H9 (cell line): ENCODE data around the gene PA2G4. TPM values are rescaled to one million over a fixed set of nuclear protein-coding genes. Genes with fewer than 3 reads are reported as not detected.

Experiments used
- DNase-seq: peaks from one replicate; pipeline ENCODE4 v3.0.0-alpha.2; 2017
- H2AFZ ChIP-seq: one replicate; pipeline ENCODE4 v1.6.1; 2013; ENCODE audit warnings: mild to moderate bottlenecking, low read length, control low read depth, moderate library complexity
- H2AK5ac ChIP-seq: 2 replicates; pipeline ENCODE4 v1.6.1; 2013; ENCODE audit warnings: low read length, control low read depth, mixed read lengths; ENCODE audit not compliant: insufficient read length
- H2BK120ac ChIP-seq: one replicate; pipeline ENCODE4 v1.6.1; 2013; ENCODE audit warnings: low read depth, mild to moderate bottlenecking, low read length, control low read depth, inconsistent platforms; ENCODE audit not compliant: poor library complexity, severe bottlenecking
- H2BK12ac ChIP-seq: 2 replicates; pipeline ENCODE4 v1.6.1; 2013; ENCODE audit warnings: low read length, control low read depth, mixed read lengths, low read depth; ENCODE audit not compliant: insufficient read length
- H2BK15ac ChIP-seq: 2 replicates; pipeline ENCODE4 v1.6.1; 2013; ENCODE audit warnings: low read depth, low read length, control low read depth
- H2BK20ac ChIP-seq: one replicate; pipeline ENCODE4 v1.6.1; 2013; ENCODE audit warnings: low read depth, mild to moderate bottlenecking, low read length, control low read depth, inconsistent platforms; ENCODE audit not compliant: poor library complexity, severe bottlenecking
- H2BK5ac ChIP-seq: 2 replicates; pipeline ENCODE4 v1.6.1; 2013; ENCODE audit warnings: low read length, control low read depth, mixed read lengths; ENCODE audit not compliant: insufficient read length
- H3K14ac ChIP-seq: 2 replicates; pipeline ENCODE4 v1.6.1; 2013; ENCODE audit warnings: low read length, control low read depth; ENCODE audit not compliant: insufficient read depth
- H3K18ac ChIP-seq: 2 replicates; pipeline ENCODE4 v1.6.1; 2013; ENCODE audit warnings: low read depth, mild to moderate bottlenecking, mixed read lengths, low read length, control low read depth; ENCODE audit not compliant: insufficient read length
- H3K23ac ChIP-seq: 2 replicates; pipeline ENCODE4 v1.6.1; 2013; ENCODE audit warnings: low read length, control low read depth, mixed read lengths, low read depth; ENCODE audit not compliant: insufficient read length
- H3K23me2 ChIP-seq: 2 replicates; pipeline ENCODE4 v1.6.1; 2013; ENCODE audit warnings: low read depth, mild to moderate bottlenecking, mixed read lengths, low read length, control low read depth; ENCODE audit not compliant: insufficient read length, poor library complexity, severe bottlenecking
- H3K27ac ChIP-seq: 2 replicates; pipeline ENCODE4 v1.5.1; 2013; ENCODE audit warnings: low read length, control low read depth, mixed read lengths, low read depth; ENCODE audit not compliant: insufficient read length
- H3K27me3 ChIP-seq: 2 replicates; pipeline ENCODE4 v1.6.1; 2013; ENCODE audit warnings: low read length, control low read depth, inconsistent platforms; ENCODE audit not compliant: insufficient read depth
- H3K4ac ChIP-seq: 2 replicates; pipeline ENCODE4 v1.6.1; 2013; ENCODE audit warnings: low read depth, mild to moderate bottlenecking, control low read depth, inconsistent platforms, low read length, moderate library complexity
- H3K4me1 ChIP-seq: 2 replicates; pipeline ENCODE4 v1.6.1; 2013; ENCODE audit warnings: low read length, control low read depth, inconsistent platforms; ENCODE audit not compliant: insufficient read depth
- H3K4me2 ChIP-seq: 2 replicates; pipeline ENCODE4 v1.6.1; 2013; ENCODE audit warnings: low read length, control low read depth, mixed read lengths; ENCODE audit not compliant: insufficient read length, insufficient read depth
- H3K56ac ChIP-seq: 2 replicates; pipeline ENCODE4 v1.6.1; 2013; ENCODE audit warnings: low read depth, mild to moderate bottlenecking, mixed read lengths, low read length, control low read depth; ENCODE audit not compliant: insufficient read length
- H3K79me1 ChIP-seq: 2 replicates; pipeline ENCODE4 v1.6.1; 2013; ENCODE audit warnings: low read depth, mild to moderate bottlenecking, moderate library complexity, low read length, control low read depth, inconsistent platforms; ENCODE audit not compliant: insufficient read depth, poor library complexity, severe bottlenecking
- H3K79me2 ChIP-seq: 2 replicates; pipeline ENCODE4 v1.6.1; 2013; ENCODE audit warnings: low read length, control low read depth, inconsistent platforms; ENCODE audit not compliant: insufficient read depth
- H3K9ac ChIP-seq: 2 replicates; pipeline ENCODE4 v1.6.1; 2013; ENCODE audit warnings: low read length, control low read depth, mixed read lengths; ENCODE audit not compliant: insufficient read length; ENCODE audit errors: extremely low read depth
- H3K9me3 ChIP-seq: one replicate; pipeline ENCODE4 v1.6.1; 2013; ENCODE audit warnings: low read depth, low read length, inconsistent platforms; ENCODE audit not compliant: control insufficient read depth
- H3T11ph ChIP-seq: one replicate; pipeline ENCODE4 v1.6.1; 2013; ENCODE audit warnings: mild to moderate bottlenecking, low read length, control low read depth, inconsistent platforms
- H4K20me1 ChIP-seq: one replicate; pipeline ENCODE4 v1.6.1; 2013; ENCODE audit not compliant: control insufficient read depth, insufficient read length, insufficient read depth
- H4K5ac ChIP-seq: 2 replicates; pipeline ENCODE4 v1.6.1; 2013; ENCODE audit warnings: low read depth, mild to moderate bottlenecking, mixed read lengths, low read length, control low read depth; ENCODE audit not compliant: insufficient read length
- H4K8ac ChIP-seq: replicated peaks from 2 replicates; pipeline ENCODE4 v1.6.1; 2013; ENCODE audit warnings: low read length, control low read depth, mixed read lengths, low read depth; ENCODE audit not compliant: insufficient read length
- H4K91ac ChIP-seq: 2 replicates; pipeline ENCODE4 v1.6.1; 2013; ENCODE audit warnings: low read depth, mild to moderate bottlenecking, moderate library complexity, mixed read lengths, low read length, control low read depth; ENCODE audit not compliant: insufficient read length
- H3K27ac Mint-ChIP-seq, 3 experiments: 2 replicates in 2 of 3; 3 replicates in 1 of 3; pipeline ENCODE4 v1.8.0; 2020 to 2021; ENCODE audit warnings: mixed read lengths in 3 of 3, mild to moderate bottlenecking in 1 of 3, moderate library complexity in 1 of 3
- H3K27me3 Mint-ChIP-seq: 2 replicates; pipeline ENCODE4 v1.8.0; 2021; ENCODE audit warnings: low read depth, mild to moderate bottlenecking, moderate library complexity, mixed read lengths
- H3K36me3 Mint-ChIP-seq, 3 experiments: 2 replicates in 2 of 3; 3 replicates in 1 of 3; pipeline ENCODE4 v1.8.0; 2020 to 2021; ENCODE audit warnings: low read depth in 3 of 3, mixed read lengths in 3 of 3; ENCODE audit not compliant: insufficient read depth in 1 of 3
- H3K4me1 Mint-ChIP-seq, 2 experiments: 2 replicates each; pipeline ENCODE4 v1.8.0; 2020; ENCODE audit warnings: mixed read lengths in 2 of 2
- H3K4me3 Mint-ChIP-seq, 2 experiments: 2 replicates in 1 of 2; 3 replicates in 1 of 2; pipeline ENCODE4 v1.8.0; 2020 to 2021; ENCODE audit warnings: mild to moderate bottlenecking in 2 of 2, mixed read lengths in 2 of 2, moderate library complexity in 1 of 2
- H3K9me3 Mint-ChIP-seq, 2 experiments: 2 replicates in 1 of 2; 3 replicates in 1 of 2; pipeline ENCODE4 v1.8.0; 2020; ENCODE audit warnings: mild to moderate bottlenecking in 2 of 2, mixed read lengths in 2 of 2, moderate library complexity in 1 of 2
- CTCF ChIP-seq: fragments of 200-600 bp; sonication (generic); conservative IDR thresholded peaks from 3 replicates; pipeline ENCODE4 v1.8.0; 2021; ENCODE audit warnings: antibody characterized with exemption, mild to moderate bottlenecking
- WGBS: extraction: QIAGEN DNeasy Blood & Tissue Kit; methylation state at CpG from one replicate; pipeline ENCODE4 v1.1.7; 2013; ENCODE audit warnings: missing lambda C conversion rate, low lambda C conversion rate, mixed read lengths; ENCODE audit not compliant: insufficient read length; ENCODE audit errors: extremely low coverage; 5-methylcytosine and 5-hydroxymethylcytosine counted together
- total RNA-seq: library from RNA; stranded (reverse); gene quantifications from 2 replicates; pipeline ENCODE4 v1.2.1, GENCODE V29; 2021

The PA2G4 gene
- total RNA-seq, 1 experiment from 2014 or later: 248 TPM

- Histone ChIP-seq H3K79me2 (no peaks in the 10 kb centered on the region), H3K14ac (no peak overlapping the region), H3K4ac (no peak overlapping the region), H3K23ac (no peak overlapping the region), H3K9me3 (no peaks in the 10 kb centered on the region), H3K79me1 (no peaks in the 10 kb centered on the region), H2BK15ac (no peak overlapping the region), H3K27me3 (no peaks in the 10 kb centered on the region), H3K4me2 (no peak overlapping the region), H2BK5ac (no peak overlapping the region), H3K4me1 (no peaks in the 10 kb centered on the region), H2BK120ac (no peak overlapping the region), H3K23me2 (no peaks in the 10 kb centered on the region), H3K27ac (no peak overlapping the region), H3K56ac (no peak overlapping the region), H2AFZ (no peak overlapping the region), H3K9ac (no peak overlapping the region), H2AK5ac (no peak overlapping the region), H3T11ph (no peak overlapping the region), H4K91ac (no peak overlapping the region), H4K5ac (no peak overlapping the region), H4K20me1 (no peaks in the 10 kb centered on the region), H2BK20ac (no peak overlapping the region), H4K8ac (no peak overlapping the region), H2BK12ac (no peak overlapping the region), H3K18ac (no peak overlapping the region)
- no peak for TF ChIP-seq CTCF
- Mint-ChIP-seq H3K27me3 (no peaks in the 10 kb centered on the region), H3K4me1 (no peaks in the 10 kb centered on the region), H3K4me3 (no peak overlapping the region), H3K9me3 (peaks cover under 1% of the 10 kb centered on the region in 2 experiments; a peak in 4 of 5 replicates), H3K27ac (no peak overlapping the region), H3K36me3 (no peaks in the 10 kb centered on the region; a peak in 1 of 7 replicates)
- no CpG with 5 or more reads among the region's 4 CpGs for WGBS
- DNase-seq: no peak
These were observed 32.7 kb upstream of the PA2G4 start for GRCh38 chr12:56071648-56072047.
